HUDEP-2 (cell line): ENCODE measurements around the gene MTAP.
A peak's percentile ranks its signal among the peaks of the same experiment; 100 is the strongest.

Experiments used
- DNase-seq, 76 experiments: peaks; one replicate each; lab custom pipeline; 2025; ENCODE audit not compliant: unreplicated experiment in 76 of 76; lab: John Stamatoyannopoulos, UW

MTAP gene

GRCh38 chr9:21967702-21968101 lies 165.3 kb downstream of the MTAP start:
- no peak for DNase-seq

- DNase-seq, result no peak
Observed at GRCh38 chr9:21968331-21969010, 166.0 kb downstream of the MTAP start.

- no peak for DNase-seq
Observed at GRCh38 chr9:21969011-21969940, 166.8 kb downstream of the MTAP start.

GRCh38 chr9:21969951-21970799 lies 167.7 kb downstream of the MTAP start:
- DNase-seq, result no peak

GRCh38 chr9:21970800-21971640 lies 168.6 kb downstream of the MTAP start:
- no peak for DNase-seq

GRCh38 chr9:21972361-21972760 lies 169.9 kb downstream of the MTAP start:
- no peak for DNase-seq

- DNase-seq, result peak in 2 of 76 experiments; percentile 20 to 47
Observed at GRCh38 chr9:21974343-21974721, 171.9 kb downstream of the MTAP start.

- DNase-seq, result peak in 74 of 76 experiments; percentile 53 to 96 (median 90)
Observed at GRCh38 chr9:21974722-21975409, 172.4 kb downstream of the MTAP start.

- DNase-seq, result no peak
Observed at GRCh38 chr9:21976334-21976875, 174.0 kb downstream of the MTAP start.

- no peak for DNase-seq
Observed at GRCh38 chr9:21982391-21982790, 180.0 kb downstream of the MTAP start.

GRCh38 chr9:21982861-21983560 lies 180.6 kb downstream of the MTAP start:
- DNase-seq, result no peak

GRCh38 chr9:21983561-21983935 lies 181.1 kb downstream of the MTAP start:
- DNase-seq, result peak in 1 of 76 experiments; percentile 23

- no peak for DNase-seq
Observed at GRCh38 chr9:21984101-21984500, 181.7 kb downstream of the MTAP start.

- no peak for DNase-seq
Observed at GRCh38 chr9:21985964-21986667, 183.7 kb downstream of the MTAP start.
